ENCODE results near the gene RIMBP2.
"Not testable (repeated sequence)": the region's sequence is repeated elsewhere in the genome, so short reads cannot be mapped to it uniquely, and the experiment has no call there.

Gene RIMBP2

GRCh38 chr12:130705178-130705822 is 10.8 kb downstream of the RIMBP2 start:
- no peak for DNase-seq

GRCh38 chr12:130704606-130705005 is 11.5 kb downstream of the RIMBP2 start:
- no peak for DNase-seq

GRCh38 chr12:130703733-130704375 is 12.2 kb downstream of the RIMBP2 start:
- DNase-seq, result no peak

- no peak for DNase-seq
Measured at GRCh38 chr12:130702966-130703732, 12.9 kb downstream of the RIMBP2 start.

GRCh38 chr12:130701402-130701744 is 14.7 kb downstream of the RIMBP2 start:
- DNase-seq, result peak; percentile 44

GRCh38 chr12:130700492-130701401 is 15.4 kb downstream of the RIMBP2 start:
- peak; percentile 21 for DNase-seq

GRCh38 chr12:130698106-130698505 is 18.0 kb downstream of the RIMBP2 start:
- peak; percentile 44 for DNase-seq

GRCh38 chr12:130696379-130697100 is 19.6 kb downstream of the RIMBP2 start:
- no peak for DNase-seq

GRCh38 chr12:130695061-130695460 is 21.0 kb downstream of the RIMBP2 start:
- DNase-seq, result no peak

- no peak for DNase-seq
Measured at GRCh38 chr12:130689408-130690405, 26.4 kb downstream of the RIMBP2 start.

GRCh38 chr12:130688999-130689398 is 27.1 kb downstream of the RIMBP2 start:
- DNase-seq, result not testable (repeated sequence)

GRCh38 chr12:130687796-130688778 is 28.0 kb downstream of the RIMBP2 start:
- no peak for DNase-seq

GRCh38 chr12:130687190-130687589 is 28.9 kb downstream of the RIMBP2 start:
- DNase-seq, result no peak

GRCh38 chr12:130686511-130686991 is 29.5 kb downstream of the RIMBP2 start:
- DNase-seq, result no peak

- no peak for DNase-seq
Measured at GRCh38 chr12:130685850-130686249, 30.2 kb downstream of the RIMBP2 start.

- DNase-seq, result no peak
Measured at GRCh38 chr12:130685250-130685787, 30.8 kb downstream of the RIMBP2 start.

- no peak for DNase-seq
Measured at GRCh38 chr12:130683811-130684210, 32.3 kb downstream of the RIMBP2 start.

GRCh38 chr12:130683080-130683479 is 33.0 kb downstream of the RIMBP2 start:
- DNase-seq, result no peak

- no peak for DNase-seq
Measured at GRCh38 chr12:130680451-130680990, 35.6 kb downstream of the RIMBP2 start.
